ENCODE data around the gene ANKUB1.

Gene ANKUB1

DNA sequence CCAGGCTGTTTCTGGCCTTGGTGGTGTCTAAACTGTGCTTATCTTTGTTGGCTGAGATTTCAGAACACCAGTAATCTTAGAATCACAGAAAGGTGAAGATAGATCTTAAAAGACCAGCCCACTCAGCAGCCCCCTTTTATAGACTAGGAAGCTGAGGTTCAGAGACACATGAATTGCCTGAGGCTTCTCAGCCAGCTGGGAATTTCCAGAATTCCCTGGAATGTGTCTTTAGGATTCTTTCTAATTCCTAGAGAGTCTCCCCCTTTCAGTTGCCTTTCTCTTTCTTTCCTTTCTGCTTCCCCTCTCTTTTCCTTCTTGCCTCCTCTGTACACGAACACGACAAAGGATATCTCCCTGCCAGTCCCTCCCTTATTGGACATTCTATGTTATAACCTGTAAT lies 19.5 kb downstream of the ANKUB1 start:
- H2AFZ ChIP-seq (ENCODE audit: low read depth, low read length, severe bottlenecking) = no peak overlapping the region
- TF ChIP-seq, protein P1, sequence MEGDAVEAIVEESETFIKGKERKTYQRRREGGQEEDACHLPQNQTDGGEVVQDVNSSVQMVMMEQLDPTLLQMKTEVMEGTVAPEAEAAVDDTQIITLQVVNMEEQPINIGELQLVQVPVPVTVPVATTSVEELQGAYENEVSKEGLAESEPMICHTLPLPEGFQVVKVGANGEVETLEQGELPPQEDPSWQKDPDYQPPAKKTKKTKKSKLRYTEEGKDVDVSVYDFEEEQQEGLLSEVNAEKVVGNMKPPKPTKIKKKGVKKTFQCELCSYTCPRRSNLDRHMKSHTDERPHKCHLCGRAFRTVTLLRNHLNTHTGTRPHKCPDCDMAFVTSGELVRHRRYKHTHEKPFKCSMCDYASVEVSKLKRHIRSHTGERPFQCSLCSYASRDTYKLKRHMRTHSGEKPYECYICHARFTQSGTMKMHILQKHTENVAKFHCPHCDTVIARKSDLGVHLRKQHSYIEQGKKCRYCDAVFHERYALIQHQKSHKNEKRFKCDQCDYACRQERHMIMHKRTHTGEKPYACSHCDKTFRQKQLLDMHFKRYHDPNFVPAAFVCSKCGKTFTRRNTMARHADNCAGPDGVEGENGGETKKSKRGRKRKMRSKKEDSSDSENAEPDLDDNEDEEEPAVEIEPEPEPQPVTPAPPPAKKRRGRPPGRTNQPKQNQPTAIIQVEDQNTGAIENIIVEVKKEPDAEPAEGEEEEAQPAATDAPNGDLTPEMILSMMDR (IDR thresholded peaks at IDR 0.05; ENCODE audit: insufficient read depth, low read length, poor library complexity, severe bottlenecking) = no peak
- TF ChIP-seq EZH2phosphoT487 (conservative IDR thresholded peaks at IDR 0.05; ENCODE audit: low read length) = no peak
- no peaks in the 10 kb centered on the region for H3K36me3 ChIP-seq (ENCODE audit: low read length)
- no peak overlapping the region for H3K4me3 ChIP-seq (ENCODE audit: insufficient read depth, low read length, poor library complexity, severe bottlenecking)
- no peak overlapping the region for H3K27ac ChIP-seq (ENCODE audit: low read depth, low read length)
- no peaks in the 10 kb centered on the region for H3K9me3 ChIP-seq (ENCODE audit: insufficient read depth, low read length)
- no peaks in the 10 kb centered on the region for H3F3A ChIP-seq (ENCODE audit: insufficient read depth)
- no peak overlapping the region for H3K9ac ChIP-seq (ENCODE audit: low read length)
- H4K20me1 ChIP-seq (ENCODE audit: low read depth, low read length) = no peaks in the 10 kb centered on the region
- no peaks in the 10 kb centered on the region for H3K27me3 ChIP-seq (ENCODE audit: low read length)
- no peak overlapping the region for H3K4me2 ChIP-seq (ENCODE audit: low read depth, low read length, poor library complexity, severe bottlenecking)
- H3K9me2 ChIP-seq (replicated peaks; ENCODE audit: insufficient read depth, low read length) = no peaks in the 10 kb centered on the region
- no peaks in the 10 kb centered on the region for H3K79me2 ChIP-seq (ENCODE audit: insufficient read depth, low read length)

DNA sequence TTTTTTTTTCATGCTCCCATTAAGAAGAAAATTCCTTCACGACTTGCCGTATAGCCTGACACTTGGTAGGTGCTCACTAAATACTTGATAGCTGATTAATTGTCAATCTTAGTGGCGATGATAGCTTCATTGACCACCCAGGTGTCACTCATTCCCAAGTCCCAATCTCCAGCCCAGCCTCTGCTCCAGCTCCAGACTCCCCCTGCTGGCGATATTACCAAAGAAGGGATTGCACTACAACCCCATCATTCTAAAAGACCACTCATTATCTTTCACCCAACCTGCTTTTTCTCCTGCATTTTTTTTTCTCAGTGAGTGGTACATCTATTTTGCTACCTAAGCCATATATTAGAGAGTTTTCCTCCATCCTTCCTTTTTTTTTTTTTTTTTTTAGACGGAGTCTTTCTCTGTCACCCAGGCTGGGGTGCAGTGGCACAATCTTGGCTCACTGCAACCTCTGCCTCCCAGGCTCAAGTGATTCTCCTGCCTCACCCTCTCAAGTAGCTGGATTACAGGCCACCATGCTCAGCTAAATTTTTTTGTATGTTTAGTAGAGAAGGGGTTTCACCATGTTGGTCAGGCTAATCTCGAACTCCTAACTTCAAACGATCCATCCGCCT lies 20.6 kb downstream of the ANKUB1 start:
- no peak overlapping the region for H3K27ac ChIP-seq (ENCODE audit: low read depth, low read length)
- no peak overlapping the region for H3K4me2 ChIP-seq (ENCODE audit: low read depth, low read length, poor library complexity, severe bottlenecking)
- H3K9me3 ChIP-seq (ENCODE audit: insufficient read depth, low read length) = no peaks in the 10 kb centered on the region
- no peaks in the 10 kb centered on the region for H4K20me1 ChIP-seq (ENCODE audit: low read depth, low read length)
- H3K27me3 ChIP-seq (ENCODE audit: low read length) = no peaks in the 10 kb centered on the region
- no peaks in the 10 kb centered on the region for H3F3A ChIP-seq (ENCODE audit: insufficient read depth)
- no peak overlapping the region for H3K9ac ChIP-seq (ENCODE audit: low read length)
- no peak overlapping the region for H2AFZ ChIP-seq (ENCODE audit: low read depth, low read length, severe bottlenecking)
- no peak overlapping the region for H3K4me3 ChIP-seq (ENCODE audit: insufficient read depth, low read length, poor library complexity, severe bottlenecking)
- no peaks in the 10 kb centered on the region for H3K79me2 ChIP-seq (ENCODE audit: insufficient read depth, low read length)
- no peaks in the 10 kb centered on the region for H3K9me2 ChIP-seq (replicated peaks; ENCODE audit: insufficient read depth, low read length)
- no peaks in the 10 kb centered on the region for H3K36me3 ChIP-seq (ENCODE audit: low read length)
- TF ChIP-seq, protein P1 (IDR thresholded peaks at IDR 0.05; ENCODE audit: insufficient read depth, low read length, poor library complexity, severe bottlenecking) = peak; percentile 59
- no peak for TF ChIP-seq EZH2phosphoT487 (conservative IDR thresholded peaks at IDR 0.05; ENCODE audit: low read length)

DNA sequence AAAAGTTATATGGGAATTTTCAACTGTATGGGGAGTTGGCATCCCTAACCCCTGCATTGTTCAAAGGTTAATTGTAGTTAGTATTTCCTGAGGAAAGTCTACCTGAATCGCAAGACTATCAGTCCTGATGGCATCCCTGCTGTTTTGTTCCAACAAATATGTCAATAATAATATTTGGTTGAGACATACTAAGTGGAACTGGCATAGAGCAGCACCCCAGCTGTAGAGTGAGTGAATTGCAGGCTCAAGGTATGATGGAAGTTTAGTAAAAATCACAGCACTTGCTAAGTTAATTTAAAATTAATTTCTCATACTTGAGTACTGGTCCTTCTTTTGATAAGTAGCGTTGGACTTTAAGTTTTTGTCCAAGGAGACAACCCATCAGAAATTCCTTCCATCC lies 22.1 kb downstream of the ANKUB1 start:
- H3K9ac ChIP-seq (ENCODE audit: low read length) = no peak overlapping the region
- H3F3A ChIP-seq (ENCODE audit: insufficient read depth) = no peaks in the 10 kb centered on the region
- no peak overlapping the region for H2AFZ ChIP-seq (ENCODE audit: low read depth, low read length, severe bottlenecking)
- H4K20me1 ChIP-seq (ENCODE audit: low read depth, low read length) = no peaks in the 10 kb centered on the region
- no peaks in the 10 kb centered on the region for H3K79me2 ChIP-seq (ENCODE audit: insufficient read depth, low read length)
- H3K4me3 ChIP-seq (ENCODE audit: insufficient read depth, low read length, poor library complexity, severe bottlenecking) = no peak overlapping the region
- no peaks in the 10 kb centered on the region for H3K27me3 ChIP-seq (ENCODE audit: low read length)
- no peak overlapping the region for H3K27ac ChIP-seq (ENCODE audit: low read depth, low read length)
- no peak overlapping the region for H3K4me2 ChIP-seq (ENCODE audit: low read depth, low read length, poor library complexity, severe bottlenecking)
- TF ChIP-seq, protein P1 (IDR thresholded peaks at IDR 0.05; ENCODE audit: insufficient read depth, low read length, poor library complexity, severe bottlenecking) = no peak
- no peak for TF ChIP-seq EZH2phosphoT487 (conservative IDR thresholded peaks at IDR 0.05; ENCODE audit: low read length)
- no peaks in the 10 kb centered on the region for H3K9me2 ChIP-seq (replicated peaks; ENCODE audit: insufficient read depth, low read length)
- H3K36me3 ChIP-seq (ENCODE audit: low read length) = no peaks in the 10 kb centered on the region
- no peaks in the 10 kb centered on the region for H3K9me3 ChIP-seq (ENCODE audit: insufficient read depth, low read length)
